Activated T-helper 1 cell treated with anti-CD3 and anti-CD28 coated beads, Interleukin-2, amount 50 U/mL, for 16 hours (primary cell): ENCODE measurements around the gene SGMS2.
"Not testable (repeated sequence)": the region's sequence is repeated elsewhere in the genome, so short reads cannot be mapped to it uniquely, and the experiment has no call there.

Source experiments
- DNase-seq, 2 donors: peaks; one replicate each; pipeline ENCODE4 v3.0.0-alpha.2; 2020; ENCODE audit warnings: low read depth in 1 of 2, low spot score in 1 of 2

The SGMS2 gene

GRCh38 chr4:107906458-107907100 is 81.8 kb downstream of the SGMS2 start:
- DNase-seq: no peak

- DNase-seq: no peak
Observed at GRCh38 chr4:107908377-107908776, 83.6 kb downstream of the SGMS2 start.

GRCh38 chr4:107913283-107913899 is 88.7 kb downstream of the SGMS2 start:
- no peak for DNase-seq

GRCh38 chr4:107915220-107915619 is 90.5 kb downstream of the SGMS2 start:
- DNase-seq: no peak

- DNase-seq: no peak
Observed at GRCh38 chr4:107916623-107917022, 91.9 kb downstream of the SGMS2 start.

- DNase-seq: no peak
Observed at GRCh38 chr4:107917500-107917899, 92.8 kb downstream of the SGMS2 start.

- DNase-seq: no peak
Observed at GRCh38 chr4:107922486-107923473, 98.0 kb downstream of the SGMS2 start.

- not testable (repeated sequence) for DNase-seq
Observed at GRCh38 chr4:107925713-107926112, 101.0 kb downstream of the SGMS2 start.

GRCh38 chr4:107926875-107927274 is 102.1 kb downstream of the SGMS2 start:
- DNase-seq: not testable (repeated sequence)

GRCh38 chr4:107930821-107931774 is 106.4 kb downstream of the SGMS2 start, which contains the start of gene CYP2U1:
CYP2U1 (plus strand) TSS chr4:107931549; CDS start chr4:107931644, 95 bp downstream.
- DNase-seq: peak; percentile 46 to 67

GRCh38 chr4:107931775-107932321 is 107.1 kb downstream of the SGMS2 start:
- DNase-seq: peak; percentile 8

- DNase-seq: no peak
Observed at GRCh38 chr4:107935246-107935645, 110.5 kb downstream of the SGMS2 start.

GRCh38 chr4:107937040-107937439 is 112.3 kb downstream of the SGMS2 start:
- no peak for DNase-seq

GRCh38 chr4:107939307-107939706 is 114.6 kb downstream of the SGMS2 start:
- DNase-seq: no peak

GRCh38 chr4:107945809-107946208 is 121.1 kb downstream of the SGMS2 start:
- DNase-seq: no peak

GRCh38 chr4:107950746-107951540 is 126.2 kb downstream of the SGMS2 start:
- DNase-seq: no peak

- DNase-seq: no peak
Observed at GRCh38 chr4:107951551-107951950, 126.8 kb downstream of the SGMS2 start.

- DNase-seq: no peak
Observed at GRCh38 chr4:107956011-107956410, 131.3 kb downstream of the SGMS2 start.
